ENCODE results near the gene HSPA4L.

Gene HSPA4L

GRCh38 chr4:127778102-127778501 lies 4.0 kb upstream of the HSPA4L start:
- H3K27me3 Mint-ChIP-seq = peaks cover 47% of the 10 kb centered on the region
- H3K4me3 Mint-ChIP-seq = no peak overlapping the region
- H3K9me3 Mint-ChIP-seq = no peaks in the 10 kb centered on the region
- no peak overlapping the region for H3K27ac Mint-ChIP-seq
- peaks cover 16% of the 10 kb centered on the region for H3K4me1 Mint-ChIP-seq
- peaks cover 1% of the 10 kb centered on the region for H3K36me3 Mint-ChIP-seq

GRCh38 chr4:127780598-127780997 lies 1.5 kb upstream of the HSPA4L start:
- Mint-ChIP-seq H3K27ac (no peak overlapping the region), H3K4me1 (peaks cover 17% of the 10 kb centered on the region), H3K4me3 (peak overlapping the region; percentile 20), H3K9me3 (peaks cover 6% of the 10 kb centered on the region), H3K27me3 (peaks cover 52% of the 10 kb centered on the region), H3K36me3 (peaks cover 1% of the 10 kb centered on the region)

GRCh38 chr4:127781300-127782024 lies 660 bp upstream of the HSPA4L start:
- H3K9me3 Mint-ChIP-seq = peaks cover 6% of the 10 kb centered on the region
- H3K27ac Mint-ChIP-seq = no peak overlapping the region
- peaks cover 49% of the 10 kb centered on the region for H3K27me3 Mint-ChIP-seq
- peaks cover 17% of the 10 kb centered on the region for H3K4me1 Mint-ChIP-seq
- H3K4me3 Mint-ChIP-seq = peak overlapping the region; percentile 71
- peaks cover 1% of the 10 kb centered on the region for H3K36me3 Mint-ChIP-seq

- peaks cover 1% of the 10 kb centered on the region for H3K36me3 Mint-ChIP-seq
- H3K4me1 Mint-ChIP-seq = peaks cover 17% of the 10 kb centered on the region
- H3K27me3 Mint-ChIP-seq = peaks cover 47% of the 10 kb centered on the region
- peak overlapping the region; percentile 91 for H3K4me3 Mint-ChIP-seq
- H3K27ac Mint-ChIP-seq = no peak overlapping the region
- peaks cover 6% of the 10 kb centered on the region for H3K9me3 Mint-ChIP-seq
Measured at GRCh38 chr4:127782025-127782274, 172 bp upstream of the HSPA4L start.

GRCh38 chr4:127783026-127783769 lies 1.1 kb downstream of the HSPA4L start:
- Mint-ChIP-seq H3K27me3 (peaks cover 39% of the 10 kb centered on the region), H3K36me3 (peaks cover 1% of the 10 kb centered on the region), H3K4me1 (peaks cover 17% of the 10 kb centered on the region), H3K27ac (no peak overlapping the region), H3K4me3 (peak overlapping the region; percentile 91), H3K9me3 (peaks cover 6% of the 10 kb centered on the region)

- Mint-ChIP-seq H3K27ac (no peak overlapping the region), H3K4me3 (no peak overlapping the region), H3K9me3 (peaks cover 6% of the 10 kb centered on the region), H3K36me3 (peaks cover 1% of the 10 kb centered on the region), H3K27me3 (peaks cover 44% of the 10 kb centered on the region), H3K4me1 (peaks cover 17% of the 10 kb centered on the region)
Measured at GRCh38 chr4:127783955-127784770, 2.0 kb downstream of the HSPA4L start.

GRCh38 chr4:127788517-127788916 lies 6.4 kb downstream of the HSPA4L start:
- Mint-ChIP-seq H3K4me1 (no peaks in the 10 kb centered on the region), H3K27ac (no peak overlapping the region), H3K9me3 (peaks cover 6% of the 10 kb centered on the region), H3K36me3 (no peaks in the 10 kb centered on the region), H3K4me3 (no peak overlapping the region), H3K27me3 (peaks cover 31% of the 10 kb centered on the region)

GRCh38 chr4:127791391-127791790 lies 9.3 kb downstream of the HSPA4L start:
- Mint-ChIP-seq H3K27me3 (peaks cover 31% of the 10 kb centered on the region), H3K4me3 (no peak overlapping the region), H3K9me3 (peaks cover 5% of the 10 kb centered on the region), H3K4me1 (no peaks in the 10 kb centered on the region), H3K27ac (no peak overlapping the region), H3K36me3 (no peaks in the 10 kb centered on the region)

GRCh38 chr4:127793528-127793927 lies 11.4 kb downstream of the HSPA4L start:
- H3K27ac Mint-ChIP-seq = no peak overlapping the region
- H3K4me3 Mint-ChIP-seq = no peak overlapping the region
- H3K27me3 Mint-ChIP-seq = peaks cover 31% of the 10 kb centered on the region
- H3K4me1 Mint-ChIP-seq = no peaks in the 10 kb centered on the region
- H3K36me3 Mint-ChIP-seq = no peaks in the 10 kb centered on the region
- peaks cover 10% of the 10 kb centered on the region for H3K9me3 Mint-ChIP-seq

GRCh38 chr4:127799711-127800110 lies 17.6 kb downstream of the HSPA4L start:
- H3K27ac Mint-ChIP-seq = no peak overlapping the region
- no peaks in the 10 kb centered on the region for H3K4me1 Mint-ChIP-seq
- H3K4me3 Mint-ChIP-seq = no peak overlapping the region
- no peaks in the 10 kb centered on the region for H3K36me3 Mint-ChIP-seq
- H3K27me3 Mint-ChIP-seq = peaks cover 14% of the 10 kb centered on the region
- H3K9me3 Mint-ChIP-seq = peaks cover 10% of the 10 kb centered on the region

- Mint-ChIP-seq H3K4me3 (no peak overlapping the region), H3K27me3 (peaks cover 5% of the 10 kb centered on the region), H3K27ac (no peak overlapping the region), H3K9me3 (no peaks in the 10 kb centered on the region), H3K4me1 (no peaks in the 10 kb centered on the region), H3K36me3 (no peaks in the 10 kb centered on the region)
Measured at GRCh38 chr4:127809173-127809800, 27.2 kb downstream of the HSPA4L start.

- H3K36me3 Mint-ChIP-seq = no peaks in the 10 kb centered on the region
- no peak overlapping the region for H3K4me3 Mint-ChIP-seq
- no peaks in the 10 kb centered on the region for H3K9me3 Mint-ChIP-seq
- no peak overlapping the region for H3K27ac Mint-ChIP-seq
- no peaks in the 10 kb centered on the region for H3K4me1 Mint-ChIP-seq
- peaks cover 4% of the 10 kb centered on the region for H3K27me3 Mint-ChIP-seq
Measured at GRCh38 chr4:127810551-127810950, 28.4 kb downstream of the HSPA4L start.

- H3K4me3 Mint-ChIP-seq = no peak overlapping the region
- no peaks in the 10 kb centered on the region for H3K4me1 Mint-ChIP-seq
- no peaks in the 10 kb centered on the region for H3K9me3 Mint-ChIP-seq
- H3K27me3 Mint-ChIP-seq = peaks cover 17% of the 10 kb centered on the region
- no peak overlapping the region for H3K27ac Mint-ChIP-seq
- H3K36me3 Mint-ChIP-seq = no peaks in the 10 kb centered on the region
Measured at GRCh38 chr4:127822430-127822829, 40.3 kb downstream of the HSPA4L start.

GRCh38 chr4:127828121-127828520 lies 46.0 kb downstream of the HSPA4L start:
- H3K27ac Mint-ChIP-seq = no peak overlapping the region
- no peaks in the 10 kb centered on the region for H3K36me3 Mint-ChIP-seq
- no peak overlapping the region for H3K4me3 Mint-ChIP-seq
- peaks cover 8% of the 10 kb centered on the region for H3K27me3 Mint-ChIP-seq
- no peaks in the 10 kb centered on the region for H3K9me3 Mint-ChIP-seq
- H3K4me1 Mint-ChIP-seq = no peaks in the 10 kb centered on the region

- Mint-ChIP-seq H3K4me3 (no peak overlapping the region), H3K9me3 (no peaks in the 10 kb centered on the region), H3K27me3 (peaks cover 5% of the 10 kb centered on the region), H3K4me1 (no peaks in the 10 kb centered on the region), H3K27ac (no peak overlapping the region), H3K36me3 (no peaks in the 10 kb centered on the region)
Measured at GRCh38 chr4:127829014-127829413, 46.9 kb downstream of the HSPA4L start.
